H1 (cell line): Measurements from ENCODE around the gene POC1B. TPM values are rescaled to one million over a fixed set of nuclear protein-coding genes. Genes with fewer than 3 reads are reported as not detected.
A peak's percentile ranks its signal among the peaks of the same experiment; 100 is the strongest.

Source experiments
- CTCF ChIA-PET: fragments of 300-600 bp; sonication (Branson Sonifier 250); formaldehyde crosslinking; loops from one replicate; lab custom pipeline; 2021; ENCODE audit not compliant: partially characterized antibody; lab: Charles Lee
- POLR2A ChIA-PET: fragments of 300-600 bp; sonication (Branson Sonifier 250); formaldehyde crosslinking; loops from one replicate; lab custom pipeline; 2021; ENCODE audit warnings: inconsistent platforms; ENCODE audit not compliant: partially characterized antibody; lab: Charles Lee
- DNase-seq, 2 experiments: peaks; one replicate each; pipeline versions ENCODE4 v3.0.0 to v3.0.0-alpha.2; 2010 to 2022; ENCODE audit warnings: low spot score in 2 of 2, low read depth in 1 of 2, mixed read lengths in 1 of 2
- FAIRE-seq: peaks from 2 replicates; lab custom pipeline; 2011; peaks lifted over from hg19 to GRCh38; lab: Jason Lieb, UNC
- H2AFZ ChIP-seq: 2 replicates; pipeline ENCODE4 v1.8.1; 2012; ENCODE audit warnings: low read length, inconsistent platforms
- H2AK5ac ChIP-seq: 2 replicates; pipeline ENCODE4 v1.6.1; 2013; ENCODE audit warnings: low read depth, low read length
- H2BK120ac ChIP-seq: replicated peaks from 2 replicates; pipeline ENCODE3; 2013; ENCODE audit warnings: low read depth, low read length, inconsistent platforms
- H2BK12ac ChIP-seq: 2 replicates; pipeline ENCODE4 v1.6.1; 2013; ENCODE audit warnings: low read depth, low read length
- H2BK15ac ChIP-seq: 2 replicates; pipeline ENCODE4 v1.6.1; 2013; ENCODE audit warnings: low read length
- H2BK20ac ChIP-seq: 2 replicates; pipeline ENCODE4 v1.6.1; 2013; ENCODE audit warnings: low read length
- H2BK5ac ChIP-seq: 2 replicates; pipeline ENCODE4 v1.6.1; 2013; ENCODE audit warnings: low read depth, low read length
- H3K14ac ChIP-seq: 2 replicates; pipeline ENCODE4 v1.6.1; 2013; ENCODE audit warnings: inconsistent platforms; ENCODE audit not compliant: insufficient read length
- H3K18ac ChIP-seq: 2 replicates; pipeline ENCODE4 v1.6.1; 2013; ENCODE audit warnings: low read length; ENCODE audit errors: extremely low read depth
- H3K23ac ChIP-seq: 2 replicates; pipeline ENCODE4 v1.6.1; 2013; ENCODE audit warnings: inconsistent platforms; ENCODE audit not compliant: insufficient read length
- H3K23me2 ChIP-seq: 2 replicates; pipeline ENCODE4 v1.6.1; 2013; ENCODE audit warnings: low read depth, low read length
- H3K27ac ChIP-seq: 2 replicates; pipeline ENCODE4 v1.6.1; 2011; ENCODE audit warnings: low read depth, low read length, inconsistent platforms
- H3K27me3 ChIP-seq, 4 experiments: replicated peaks in 1 of 4; 1 replicate in 1 of 4; 2 replicates in 3 of 4; pipeline versions ENCODE4 v1.6.1 to v1.8.1; 2011 to 2013; ENCODE audit warnings: low read length in 3 of 4, mild to moderate bottlenecking in 3 of 4, inconsistent platforms in 2 of 4, mixed read lengths in 2 of 4, moderate library complexity in 1 of 4; ENCODE audit not compliant: control insufficient read depth in 3 of 4, insufficient read depth in 3 of 4; ENCODE audit errors: extremely low read depth in 1 of 4
- H3K36me3 ChIP-seq, 4 experiments: 2 replicates each; pipeline versions ENCODE4 v1.6.1 to v1.8.1; 2011 to 2013; ENCODE audit warnings: mild to moderate bottlenecking in 4 of 4, low read length in 3 of 4, moderate library complexity in 2 of 4, control low read depth in 1 of 4, inconsistent platforms in 1 of 4; ENCODE audit not compliant: insufficient read depth in 4 of 4, control insufficient read depth in 2 of 4
- H3K4ac ChIP-seq: replicated peaks from 2 replicates; pipeline ENCODE3; 2013; ENCODE audit warnings: low read length, low read depth, mixed read lengths, inconsistent platforms; ENCODE audit not compliant: insufficient read length
- H3K4me1 ChIP-seq, 4 experiments: replicated peaks in 1 of 4; 1 replicate in 1 of 4; 2 replicates in 3 of 4; pipeline versions ENCODE4 v1.6.1 to v1.8.1; 2011 to 2013; ENCODE audit warnings: low read length in 3 of 4, inconsistent platforms in 2 of 4, mixed read lengths in 1 of 4; ENCODE audit not compliant: insufficient read depth in 4 of 4, control insufficient read depth in 3 of 4
- H3K4me2 ChIP-seq, 2 experiments: 2 replicates each; pipeline versions ENCODE4 v1.6.1 to v1.8.1; 2011 to 2013; ENCODE audit warnings: low read depth in 2 of 2, low read length in 2 of 2, control low read depth in 1 of 2, inconsistent platforms in 1 of 2, mild to moderate bottlenecking in 1 of 2; ENCODE audit not compliant: insufficient read depth in 1 of 2
- H3K4me3 ChIP-seq, 4 experiments: fragments of 200-600, 300-600 bp in 1 of 4; sonication (generic), shearing (Covaris generic), sonication (Bioruptor Twin) in 1 of 4; 2 replicates each; pipeline versions ENCODE4 v1.5.1 to v1.8.1; 2011 to 2016; ENCODE audit warnings: low read length in 4 of 4, low read depth in 3 of 4, control low read depth in 2 of 4, inconsistent platforms in 2 of 4, mild to moderate bottlenecking in 2 of 4, mixed read lengths in 1 of 4, moderate library complexity in 1 of 4; ENCODE audit not compliant: insufficient read depth in 2 of 4; ENCODE audit errors: extremely low read depth in 1 of 4
- H3K56ac ChIP-seq: replicated peaks from 2 replicates; pipeline ENCODE3; 2013; ENCODE audit warnings: low read depth, mild to moderate bottlenecking, mixed read lengths, low read length, inconsistent platforms; ENCODE audit not compliant: insufficient read length
- H3K79me1 ChIP-seq: 2 replicates; pipeline ENCODE4 v1.6.1; 2013; ENCODE audit warnings: low read depth, low read length, control low read depth
- H3K79me2 ChIP-seq, 2 experiments: 2 replicates each; pipeline versions ENCODE4 v1.6.1 to v1.8.1; 2012 to 2013; ENCODE audit warnings: low read length in 2 of 2, mild to moderate bottlenecking in 2 of 2, inconsistent platforms in 1 of 2; ENCODE audit not compliant: insufficient read depth in 2 of 2, control insufficient read depth in 1 of 2
- H3K9ac ChIP-seq, 4 experiments: replicated peaks in 1 of 4; 1 replicate in 1 of 4; 2 replicates in 3 of 4; pipeline versions ENCODE4 v1.6.1 to v1.8.1; 2011 to 2013; ENCODE audit warnings: low read depth in 3 of 4, low read length in 3 of 4, control low read depth in 2 of 4, mild to moderate bottlenecking in 2 of 4, moderate library complexity in 2 of 4, inconsistent platforms in 1 of 4; ENCODE audit errors: extremely low read depth in 1 of 4
- H3K9me3 ChIP-seq, 2 experiments: 2 replicates each; pipeline versions ENCODE4 v1.6.1 to v1.8.1; 2012 to 2013; ENCODE audit warnings: mild to moderate bottlenecking in 2 of 2, moderate library complexity in 2 of 2, control low read depth in 1 of 2, inconsistent platforms in 1 of 2, low read depth in 1 of 2, low read length in 1 of 2, mixed read lengths in 1 of 2; ENCODE audit not compliant: insufficient read depth in 2 of 2
- H4K20me1 ChIP-seq, 2 experiments: replicated peaks in 1 of 2; 2 replicates each; pipeline versions ENCODE3 to v1.8.1; 2011 to 2013; ENCODE audit warnings: inconsistent platforms in 2 of 2, low read length in 2 of 2, mild to moderate bottlenecking in 1 of 2; ENCODE audit not compliant: insufficient read depth in 2 of 2, control insufficient read depth in 1 of 2
- H4K5ac ChIP-seq: 2 replicates; pipeline ENCODE4 v1.6.1; 2013; ENCODE audit warnings: low read length, low read depth, mixed read lengths, inconsistent platforms; ENCODE audit not compliant: insufficient read length
- H4K8ac ChIP-seq: 2 replicates; pipeline ENCODE4 v1.8.0; 2013; ENCODE audit warnings: mild to moderate bottlenecking, moderate library complexity, low read length, inconsistent platforms; ENCODE audit not compliant: insufficient read depth; ENCODE audit errors: extremely low read depth
- H4K91ac ChIP-seq: replicated peaks from 2 replicates; pipeline ENCODE3; 2013; ENCODE audit warnings: low read length, mixed read lengths, inconsistent platforms; ENCODE audit not compliant: insufficient read length
- KDM4A ChIP-seq: IDR thresholded peaks from one replicate; pipeline ENCODE4 v1.7.1; 2012; ENCODE audit warnings: low read depth, mild to moderate bottlenecking, moderate library complexity, low read length, inconsistent platforms; ENCODE audit not compliant: severe bottlenecking
- RAD21 ChIP-seq, 2 experiments: IDR thresholded peaks in 1 of 2; conservative IDR thresholded peaks in 1 of 2; 2 replicates each; pipeline ENCODE4 v1.6.1; 2011; ENCODE audit warnings: low read depth in 2 of 2, low read length in 2 of 2, improper control_type of control experiment in 1 of 2, inconsistent platforms in 1 of 2, mild to moderate bottlenecking in 1 of 2, moderate library complexity in 1 of 2
- SAP30 ChIP-seq: fragments of 300-600 bp; sonication (generic); IDR thresholded peaks from 2 replicates; pipeline ENCODE4 v1.7.1; 2012; ENCODE audit warnings: low read length, moderate library complexity, mild to moderate bottlenecking, inconsistent platforms; ENCODE audit not compliant: insufficient read depth, insufficient replicate concordance
- SP1 ChIP-seq: IDR thresholded peaks from 2 replicates; pipeline ENCODE4 v1.6.1; 2011; ENCODE audit warnings: low read depth, low read length
- YY1 ChIP-seq: IDR thresholded peaks from 2 replicates; pipeline ENCODE4 v1.6.1; 2011; ENCODE audit warnings: low read depth, mild to moderate bottlenecking, low read length
- WGBS, 2 experiments: shearing (Covaris generic) in 1 of 2; methylation state at CpG; one replicate each; pipeline versions ENCODE4 v1.1.6 to v1.1.7; 2013 to 2015; ENCODE audit warnings: low lambda C conversion rate in 2 of 2, mixed read lengths in 2 of 2, inconsistent platforms in 1 of 2, low coverage in 1 of 2, missing lambda C conversion rate in 1 of 2; ENCODE audit not compliant: insufficient replicate concordance in 2 of 2, insufficient coverage in 1 of 2, insufficient read length in 1 of 2; ENCODE audit errors: extremely low coverage in 1 of 2, missing lambda C conversion rate in 1 of 2; 5-methylcytosine and 5-hydroxymethylcytosine counted together
- polyA plus RNA-seq, 7 experiments: library from polyadenylated mRNA; depleted of rRNA in 3 of 7; stranded (reverse) in 5 of 7; unstranded in 2 of 7; fragments of >200 nt in 5 of 7; fragments of 200-250 nt in 2 of 7; gene quantifications; 1 replicate in 5 of 7; 2 replicates in 1 of 7; 4 replicates in 1 of 7; pipeline versions ENCODE4 v1.2.1 to v1.2.3, GENCODE V29; 2011 to 2013; ENCODE audit warnings: missing spikeins in 2 of 7, mixed read lengths in 2 of 7
- total RNA-seq: library from RNA; stranded (reverse); fragmentation: NEBNext Ultra II Directional; extraction: Animal tissue kit (Norgen Biotek cat#: 25700); gene quantifications from 2 replicates; pipeline ENCODE4 v1.2.1, GENCODE V29; 2021
- TF ChIP-seq, protein P1 (sequence below), 3 experiments: IDR thresholded peaks; 1 replicate in 2 of 3; 2 replicates in 1 of 3; pipeline versions ENCODE4 v1.5.1 to v1.6.1; 2011; ENCODE audit warnings: low read length in 3 of 3, mild to moderate bottlenecking in 3 of 3, inconsistent platforms in 2 of 3, low read depth in 1 of 3, moderate library complexity in 1 of 3; ENCODE audit not compliant: insufficient read depth in 1 of 3; ENCODE audit errors: control extremely low read depth in 1 of 3

POC1B gene
- total and polyA plus RNA-seq, 2 of the 8 experiments (the other 6 are each of a cell fraction or from before 2014, with no cell fraction given), result 7.5 to 16.3 TPM

DNA sequence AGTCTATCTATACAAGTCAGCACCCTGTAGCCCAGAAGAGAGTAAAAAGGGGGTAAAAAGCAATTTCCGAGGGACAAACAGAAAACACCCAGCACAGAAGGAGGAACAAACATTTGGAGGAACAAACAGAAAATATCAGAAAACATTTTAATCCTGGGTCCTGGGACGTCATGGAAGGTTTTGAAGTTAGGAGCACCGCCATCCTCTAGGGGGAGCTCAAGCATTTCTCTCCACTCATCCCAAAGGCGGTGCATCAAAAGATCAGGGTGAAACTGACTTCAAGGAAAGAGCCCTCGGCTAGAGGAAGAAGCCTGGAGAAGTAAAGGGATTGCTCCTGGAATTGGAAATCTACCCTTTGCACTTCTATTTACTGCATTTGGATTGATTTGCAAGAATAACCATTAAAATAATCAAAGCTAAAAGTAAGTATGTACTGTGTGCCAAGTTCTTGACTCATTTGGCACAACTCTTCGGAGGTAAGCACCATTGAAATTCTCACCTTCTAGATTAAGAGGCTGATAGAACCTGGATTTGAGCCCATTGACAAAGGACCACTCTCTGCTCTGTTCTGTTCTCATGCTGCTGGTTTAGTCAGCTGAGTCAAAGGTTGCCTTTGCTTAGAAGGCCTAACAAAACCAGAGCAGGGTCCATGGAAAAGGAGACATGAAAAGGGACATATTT lies 17.2 kb upstream of the POC1B start:
- Histone ChIP-seq H3K27me3 (no peaks in the 10 kb centered on the region), H2BK15ac (no peak overlapping the region), H3K18ac (no peak overlapping the region), H4K5ac (no peak overlapping the region), H3K4me3 (no peak overlapping the region), H3K79me2 (no peaks in the 10 kb centered on the region), H3K4me1 (no peaks in the 10 kb centered on the region; a peak in 1 of 7 replicates), H2BK20ac (no peak overlapping the region), H3K4me2 (no peak overlapping the region), H2BK120ac (no peak overlapping the region), H3K14ac (no peak overlapping the region), H2BK5ac (no peak overlapping the region), H3K56ac (no peak overlapping the region), H2AFZ (no peak overlapping the region), H4K91ac (no peak overlapping the region), H3K23ac (no peak overlapping the region), H3K36me3 (no peaks in the 10 kb centered on the region), H4K20me1 (no peaks in the 10 kb centered on the region), H4K8ac (no peak overlapping the region), H3K4ac (no peak overlapping the region), H2AK5ac (no peak overlapping the region), H3K9me3 (no peaks in the 10 kb centered on the region), H3K9ac (no peak overlapping the region), H3K23me2 (no peaks in the 10 kb centered on the region), H3K79me1 (no peaks in the 10 kb centered on the region), H3K27ac (no peak overlapping the region), H2BK12ac (no peak overlapping the region)
- ChIA-PET CTCF (interaction anchor here (0.6 to 2.8 kb wide), 33 partner anchors 9 to 1404 kb away, joined by 3 to 12 read pairs (median 3); no protein-coding TSS in a partner anchor), POLR2A (no interaction called here)
- peak; percentile 53 to 79 for DNase-seq
- FAIRE-seq, result peak; percentile 78
- 28% methylated on average over 6 of the region's 6 CpGs; no CpG with 5 or more reads in 1 of the 2 experiments for WGBS, 2 experiments
- TF ChIP-seq YY1 (0 out of 2 replicates have a peak, but pooled peaks have one; percentile 27), KDM4A (no peak), SP1 (0 out of 2 replicates have a peak, but pooled peaks have one; percentile 26), SAP30 (no peak), RAD21 (IDR thresholded peaks at IDR 0.05 in 1 of 2, conservative IDR thresholded peaks at IDR 0.05 in 1 of 2; ENCODE audit: low read depth in 2 of 2, low read length in 2 of 2) (peak; percentile 96 to 97)
- TF ChIP-seq, protein P1, sequence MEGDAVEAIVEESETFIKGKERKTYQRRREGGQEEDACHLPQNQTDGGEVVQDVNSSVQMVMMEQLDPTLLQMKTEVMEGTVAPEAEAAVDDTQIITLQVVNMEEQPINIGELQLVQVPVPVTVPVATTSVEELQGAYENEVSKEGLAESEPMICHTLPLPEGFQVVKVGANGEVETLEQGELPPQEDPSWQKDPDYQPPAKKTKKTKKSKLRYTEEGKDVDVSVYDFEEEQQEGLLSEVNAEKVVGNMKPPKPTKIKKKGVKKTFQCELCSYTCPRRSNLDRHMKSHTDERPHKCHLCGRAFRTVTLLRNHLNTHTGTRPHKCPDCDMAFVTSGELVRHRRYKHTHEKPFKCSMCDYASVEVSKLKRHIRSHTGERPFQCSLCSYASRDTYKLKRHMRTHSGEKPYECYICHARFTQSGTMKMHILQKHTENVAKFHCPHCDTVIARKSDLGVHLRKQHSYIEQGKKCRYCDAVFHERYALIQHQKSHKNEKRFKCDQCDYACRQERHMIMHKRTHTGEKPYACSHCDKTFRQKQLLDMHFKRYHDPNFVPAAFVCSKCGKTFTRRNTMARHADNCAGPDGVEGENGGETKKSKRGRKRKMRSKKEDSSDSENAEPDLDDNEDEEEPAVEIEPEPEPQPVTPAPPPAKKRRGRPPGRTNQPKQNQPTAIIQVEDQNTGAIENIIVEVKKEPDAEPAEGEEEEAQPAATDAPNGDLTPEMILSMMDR (IDR thresholded peaks at IDR 0.05; ENCODE audit: control extremely low read depth in 1 of 3, insufficient read depth in 1 of 3, low read depth in 1 of 3, low read length in 3 of 3), result peak; percentile 65 to 90 (median 77)
